HEK293T (cell line): Measurements from ENCODE around the gene SMPD3.

ENCODE experiments used
- ARNT ChIP-seq: fragments of 450-650 bp; IDR thresholded peaks from 2 replicates; pipeline ENCODE4 v1.6.1; 2017; ENCODE audit warnings: mild to moderate bottlenecking
- ELF4 ChIP-seq: fragments of 450-650 bp; IDR thresholded peaks from 2 replicates; pipeline ENCODE4 v1.6.1; 2017; ENCODE audit warnings: antibody characterized with exemption
- FOXA1 ChIP-seq: fragments of 450-650 bp; IDR thresholded peaks from 2 replicates; pipeline ENCODE4 v1.6.1; 2016; ENCODE audit warnings: mild to moderate bottlenecking
- FOXK2 ChIP-seq: fragments of 450-650 bp; IDR thresholded peaks from 2 replicates; pipeline ENCODE4 v1.6.1; 2016; ENCODE audit warnings: mild to moderate bottlenecking
- FOXM1 ChIP-seq: fragments of 450-650 bp; IDR thresholded peaks from 2 replicates; pipeline ENCODE4 v1.6.1; 2017; ENCODE audit warnings: mild to moderate bottlenecking, borderline replicate concordance
- L3MBTL2 ChIP-seq: fragments of 450-650 bp; conservative IDR thresholded peaks from 2 replicates; pipeline ENCODE4 v1.6.1; 2016; ENCODE audit warnings: mild to moderate bottlenecking
- SP1 ChIP-seq: fragments of 450-650 bp; IDR thresholded peaks from 2 replicates; pipeline ENCODE4 v1.6.1; 2017
- SUZ12 ChIP-seq: fragments of 450-650 bp; IDR thresholded peaks from 2 replicates; pipeline ENCODE4 v1.6.1; 2016; ENCODE audit warnings: mild to moderate bottlenecking
- ZNF384 ChIP-seq: fragments of 450-650 bp; IDR thresholded peaks from 2 replicates; pipeline ENCODE4 v1.6.1; 2016
- TF ChIP-seq, protein P1 (sequence below): fragments of 450-650 bp; IDR thresholded peaks from 2 replicates; pipeline ENCODE4 v1.6.1; 2016

DNA sequence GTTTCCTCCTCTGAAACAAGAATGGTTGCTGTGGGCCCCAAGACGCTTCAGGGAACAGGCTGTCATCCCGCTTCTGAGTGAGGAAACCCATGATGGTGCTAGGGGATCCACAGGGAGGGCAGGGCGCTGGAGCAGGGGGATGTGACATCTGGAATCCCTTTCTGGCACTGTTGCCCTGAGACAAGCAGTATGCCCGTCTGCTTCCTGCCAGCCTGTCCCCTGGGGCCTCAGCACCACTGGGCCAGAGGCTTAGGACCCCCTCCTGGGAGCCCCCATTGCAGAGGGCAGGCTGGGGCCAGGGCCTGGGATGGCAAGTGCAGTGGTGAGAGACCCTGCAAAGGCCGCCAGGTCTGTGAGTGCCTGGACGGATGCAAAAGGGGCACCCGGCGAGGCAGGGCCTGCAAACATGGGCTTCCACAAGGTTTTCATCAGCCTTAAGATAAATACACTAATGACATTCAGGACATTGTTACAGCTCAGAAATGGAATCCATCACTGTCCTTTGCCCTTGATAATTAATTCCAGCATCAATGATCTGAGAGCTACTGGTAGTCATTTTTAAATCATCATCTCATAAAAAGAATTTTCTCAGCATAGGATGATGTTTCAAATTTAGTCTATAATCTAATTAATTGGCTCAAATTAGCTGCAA is 85.9 kb downstream of the SMPD3 start:
- TF ChIP-seq ELF4 (no peak), FOXM1 (no peak), FOXA1 (no peak), L3MBTL2 (no peak), SP1 (no peak), SUZ12 (no peak), FOXK2 (no peak), ARNT (no peak), ZNF384 (no peak)
- TF ChIP-seq, protein P1, sequence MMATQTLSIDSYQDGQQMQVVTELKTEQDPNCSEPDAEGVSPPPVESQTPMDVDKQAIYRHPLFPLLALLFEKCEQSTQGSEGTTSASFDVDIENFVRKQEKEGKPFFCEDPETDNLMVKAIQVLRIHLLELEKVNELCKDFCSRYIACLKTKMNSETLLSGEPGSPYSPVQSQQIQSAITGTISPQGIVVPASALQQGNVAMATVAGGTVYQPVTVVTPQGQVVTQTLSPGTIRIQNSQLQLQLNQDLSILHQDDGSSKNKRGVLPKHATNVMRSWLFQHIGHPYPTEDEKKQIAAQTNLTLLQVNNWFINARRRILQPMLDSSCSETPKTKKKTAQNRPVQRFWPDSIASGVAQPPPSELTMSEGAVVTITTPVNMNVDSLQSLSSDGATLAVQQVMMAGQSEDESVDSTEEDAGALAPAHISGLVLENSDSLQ = no peak
